Measurements from ENCODE around the gene SWSAP1. TPM values are rescaled to one million over a fixed set of nuclear protein-coding genes. Genes with fewer than 3 reads are reported as not detected.

Gene SWSAP1
- total RNA-seq, 1 experiment from 2014 or later, result 2.5 TPM

GRCh38 chr19:11422163-11423065 is 47.9 kb downstream of the SWSAP1 start:
- no TSS peak for BruUV-seq (replicated peaks)
- Histone ChIP-seq H3K9me2 (ENCODE audit: insufficient read depth) (no peaks in the 10 kb centered on the region), H3K9ac (ENCODE audit: low read length) (no peak overlapping the region), H3K4me3 (replicated peaks in 1 of 2; ENCODE audit: low read depth in 1 of 2, low read length in 2 of 2) (no peak overlapping the region), H3K27ac (ENCODE audit: low read depth, low read length) (no peak overlapping the region; the same call in 1 of the 2 replicates), H3K9me3 (ENCODE audit: control insufficient read depth in 1 of 2, insufficient read depth in 1 of 2, low read depth in 1 of 2, low read length in 2 of 2) (no peaks in the 10 kb centered on the region), H3K79me2 (ENCODE audit: insufficient read depth, low read length) (no peaks in the 10 kb centered on the region), H3K27me3 (ENCODE audit: insufficient read depth, low read length) (no peaks in the 10 kb centered on the region), H2AFZ (ENCODE audit: low read depth, low read length, poor library complexity, severe bottlenecking) (no peak overlapping the region), H3K36me3 (ENCODE audit: control insufficient read depth in 1 of 2, insufficient read depth in 2 of 2, low read length in 2 of 2) (no peaks in the 10 kb centered on the region), H3K4me1 (ENCODE audit: control insufficient read depth in 1 of 2, insufficient read depth in 2 of 2, low read length in 2 of 2) (peaks cover 9 to 16% of the 10 kb centered on the region in 2 experiments), H4K20me1 (ENCODE audit: insufficient read depth) (no peaks in the 10 kb centered on the region), H3K4me2 (ENCODE audit: low read length) (no peak overlapping the region)
- RAD21 ChIA-PET (ENCODE audit: low non-redundant PET in 1 of 2, low total read pairs in 2 of 2, uncharacterized antibody in 2 of 2, unreplicated experiment in 2 of 2), result no interaction called here
- POLR2A ChIA-PET, result interaction anchor here (1.4 kb wide), 1 partner anchor 41 kb away, joined by 5 read pairs; no protein-coding TSS in a partner anchor
- no peak for TF ChIP-seq ZFX (IDR thresholded peaks at IDR 0.05)
- no peak for TF ChIP-seq ZBTB33 (IDR thresholded peaks at IDR 0.05; ENCODE audit: extremely low read depth, insufficient replicate concordance, low read length)
- no peak for TF ChIP-seq MAX (IDR thresholded peaks at IDR 0.05)
- no peak for TF ChIP-seq SIN3A (IDR thresholded peaks at IDR 0.05; ENCODE audit: low read depth)
- no peak for TF ChIP-seq SRF (IDR thresholded peaks at IDR 0.05; ENCODE audit: low read depth)
- no peak for TF ChIP-seq JUND (IDR thresholded peaks at IDR 0.05)
- TF ChIP-seq EZH2phosphoT487 (IDR thresholded peaks at IDR 0.05; ENCODE audit: borderline replicate concordance), result no peak
- no peak for TF ChIP-seq ELF1 (IDR thresholded peaks at IDR 0.05; ENCODE audit: borderline replicate concordance, low read depth)
- TF ChIP-seq CEBPB (IDR thresholded peaks at IDR 0.05; ENCODE audit: low read depth), result no peak
- TF ChIP-seq POLR2A (IDR thresholded peaks at IDR 0.05; ENCODE audit: borderline replicate concordance, extremely low read depth, insufficient read depth, insufficient read length), result no peak
- TF ChIP-seq EGR1 (IDR thresholded peaks at IDR 0.05; ENCODE audit: low read depth), result no peak
- no peak for TF ChIP-seq EZH2 (IDR thresholded peaks at IDR 0.05)
- TF ChIP-seq RAD21 (IDR thresholded peaks at IDR 0.05; ENCODE audit: low read depth), result no peak
- no peak for DNase-seq (ENCODE audit: low read depth, low spot score)
- ATAC-seq, result no peak
- intact Hi-C loops (cut with micrococcal nuclease), result no loop called here
- CTCF ChIA-PET, result interaction anchor here (1.0 to 2.1 kb wide), 3 partner anchors 13 to 41 kb away, joined by 4 to 6 read pairs (median 5); partner anchors contain the start of genes ODAD3 and PRKCSH
